ENCODE data around the gene PRKN.

PRKN gene

DNA sequence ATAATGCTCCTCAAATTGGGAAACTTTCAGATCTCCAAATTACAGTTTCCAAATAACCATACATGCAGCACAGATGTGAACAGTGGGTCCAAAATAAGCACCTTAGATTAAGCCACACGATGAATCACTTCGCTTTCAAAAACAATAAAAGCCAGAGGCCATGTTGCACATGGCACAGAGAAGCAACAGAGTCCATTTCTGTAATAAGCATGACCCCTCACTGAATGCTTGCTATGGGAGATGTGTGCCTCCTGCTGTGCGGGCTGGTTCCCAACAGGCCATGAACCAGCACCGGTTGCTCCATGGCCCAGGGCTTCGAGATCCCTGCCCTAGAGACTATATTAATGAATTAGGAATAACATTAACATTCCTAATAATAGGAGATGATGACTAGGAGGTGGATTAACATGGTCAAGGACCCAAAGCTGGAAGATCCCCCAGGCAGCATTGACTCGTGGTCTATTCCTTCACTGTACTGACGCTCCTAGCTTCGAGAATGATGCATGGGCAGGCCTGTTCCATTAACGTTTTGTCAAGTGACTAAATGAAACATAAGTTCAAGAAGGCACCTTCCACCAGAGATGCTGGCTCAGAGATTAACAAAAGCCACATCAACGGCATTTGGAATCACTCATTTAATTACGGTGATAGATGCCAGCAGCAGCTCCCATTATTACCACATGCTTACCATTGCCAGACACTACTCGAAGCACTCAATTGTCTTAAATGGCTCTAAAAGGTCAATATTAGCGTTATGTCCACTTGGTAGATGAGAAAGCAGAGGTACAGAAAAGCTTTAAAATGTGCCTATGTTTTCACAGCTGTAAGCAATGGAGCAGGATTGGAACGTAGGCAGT is 983.1 kb downstream of the PRKN start:
- TF ChIP-seq, protein P1, sequence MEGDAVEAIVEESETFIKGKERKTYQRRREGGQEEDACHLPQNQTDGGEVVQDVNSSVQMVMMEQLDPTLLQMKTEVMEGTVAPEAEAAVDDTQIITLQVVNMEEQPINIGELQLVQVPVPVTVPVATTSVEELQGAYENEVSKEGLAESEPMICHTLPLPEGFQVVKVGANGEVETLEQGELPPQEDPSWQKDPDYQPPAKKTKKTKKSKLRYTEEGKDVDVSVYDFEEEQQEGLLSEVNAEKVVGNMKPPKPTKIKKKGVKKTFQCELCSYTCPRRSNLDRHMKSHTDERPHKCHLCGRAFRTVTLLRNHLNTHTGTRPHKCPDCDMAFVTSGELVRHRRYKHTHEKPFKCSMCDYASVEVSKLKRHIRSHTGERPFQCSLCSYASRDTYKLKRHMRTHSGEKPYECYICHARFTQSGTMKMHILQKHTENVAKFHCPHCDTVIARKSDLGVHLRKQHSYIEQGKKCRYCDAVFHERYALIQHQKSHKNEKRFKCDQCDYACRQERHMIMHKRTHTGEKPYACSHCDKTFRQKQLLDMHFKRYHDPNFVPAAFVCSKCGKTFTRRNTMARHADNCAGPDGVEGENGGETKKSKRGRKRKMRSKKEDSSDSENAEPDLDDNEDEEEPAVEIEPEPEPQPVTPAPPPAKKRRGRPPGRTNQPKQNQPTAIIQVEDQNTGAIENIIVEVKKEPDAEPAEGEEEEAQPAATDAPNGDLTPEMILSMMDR (IDR thresholded peaks at IDR 0.05; ENCODE audit: low read length, missing control alignments): no peak
- H3K4me3 ChIP-seq (replicated peaks; ENCODE audit: low read depth, low read length): no peak overlapping the region
- no peak for DNase-seq (ENCODE audit: low read depth)

DNA sequence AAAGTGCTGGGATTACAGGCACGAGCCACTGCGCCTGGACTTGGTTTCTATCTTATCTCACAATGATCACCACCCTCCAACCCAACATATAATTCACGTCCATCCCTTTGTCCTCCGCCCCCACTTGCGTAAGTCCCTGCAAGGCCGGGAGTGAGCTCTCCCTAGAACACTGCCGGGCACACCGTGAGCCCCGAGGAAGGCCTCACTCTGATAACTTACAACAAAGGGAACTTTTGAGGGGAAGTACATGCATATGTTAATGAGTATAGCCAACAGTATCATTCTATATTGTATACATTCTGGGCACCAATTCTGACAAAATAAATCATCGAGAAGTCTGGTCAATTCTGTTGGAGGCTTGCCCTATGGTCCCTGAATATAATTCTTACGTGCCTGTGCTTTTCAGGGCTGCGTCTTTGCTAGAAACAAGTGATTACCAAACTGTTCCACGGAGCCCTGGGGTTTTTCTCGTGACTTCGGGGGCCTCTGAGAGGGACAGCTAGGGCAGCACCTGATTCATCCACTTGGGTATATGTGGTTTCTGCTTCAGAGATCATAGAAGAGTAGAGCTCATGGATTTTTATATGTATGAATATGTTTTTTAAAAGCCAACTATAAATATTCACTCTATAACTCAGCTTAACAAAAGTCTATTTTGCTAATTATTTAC is 983.9 kb downstream of the PRKN start:
- no peak overlapping the region for H3K4me3 ChIP-seq (replicated peaks; ENCODE audit: low read depth, low read length)
- DNase-seq (ENCODE audit: low read depth): no peak
- TF ChIP-seq, protein P1 (IDR thresholded peaks at IDR 0.05; ENCODE audit: low read length, missing control alignments): no peak

DNA sequence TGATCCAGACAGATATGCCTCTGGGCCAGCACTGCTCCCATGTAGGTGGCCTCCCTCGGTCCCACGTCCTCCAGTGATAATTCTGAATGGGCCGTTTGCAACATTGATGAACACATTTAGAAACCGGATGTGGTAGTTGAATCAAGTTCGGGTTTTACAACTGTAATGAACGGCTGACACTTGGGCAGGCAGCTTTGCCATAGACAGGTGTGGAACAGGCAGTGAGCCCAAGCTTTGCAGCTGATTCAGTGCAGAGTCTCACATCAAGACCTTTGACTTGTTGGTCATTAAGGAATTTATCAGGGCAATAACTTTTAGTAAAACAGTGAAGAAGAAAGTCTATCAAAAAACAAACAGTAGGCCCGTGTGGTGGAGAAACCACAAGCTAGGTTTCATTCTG is 987.1 kb downstream of the PRKN start:
- H3K4me3 ChIP-seq (replicated peaks; ENCODE audit: low read depth, low read length): no peak overlapping the region
- TF ChIP-seq, protein P1 (IDR thresholded peaks at IDR 0.05; ENCODE audit: low read length, missing control alignments): no peak
- no peak for DNase-seq (ENCODE audit: low read depth)

DNA sequence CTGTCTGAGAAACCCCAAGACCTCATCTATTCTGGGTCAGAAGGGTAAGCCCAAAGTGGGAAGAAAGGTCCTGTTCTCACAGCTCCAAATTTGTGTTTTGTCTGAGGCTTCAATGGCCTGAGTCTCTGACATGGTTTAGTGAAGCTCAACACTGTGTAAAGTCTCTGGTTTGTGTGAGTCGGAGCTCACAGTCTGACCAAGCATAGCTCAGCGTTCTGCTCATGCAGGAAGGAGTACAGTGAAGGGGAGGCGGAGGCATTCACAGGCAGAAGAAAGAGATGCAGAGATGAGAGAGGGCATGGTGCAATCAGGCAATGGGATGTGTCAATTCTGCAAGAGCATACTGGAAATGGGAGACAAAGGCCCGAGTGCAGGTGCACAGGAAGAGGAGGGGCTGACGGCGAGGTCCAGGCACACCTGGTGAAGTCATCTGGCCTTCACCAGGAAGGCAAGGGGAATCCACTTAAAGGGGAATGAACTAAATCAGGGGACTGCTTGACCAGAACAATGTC is 990.7 kb downstream of the PRKN start:
- H3K4me3 ChIP-seq (replicated peaks; ENCODE audit: low read depth, low read length): no peak overlapping the region
- DNase-seq (ENCODE audit: low read depth): no peak
- TF ChIP-seq, protein P1 (IDR thresholded peaks at IDR 0.05; ENCODE audit: low read length, missing control alignments): no peak

DNA sequence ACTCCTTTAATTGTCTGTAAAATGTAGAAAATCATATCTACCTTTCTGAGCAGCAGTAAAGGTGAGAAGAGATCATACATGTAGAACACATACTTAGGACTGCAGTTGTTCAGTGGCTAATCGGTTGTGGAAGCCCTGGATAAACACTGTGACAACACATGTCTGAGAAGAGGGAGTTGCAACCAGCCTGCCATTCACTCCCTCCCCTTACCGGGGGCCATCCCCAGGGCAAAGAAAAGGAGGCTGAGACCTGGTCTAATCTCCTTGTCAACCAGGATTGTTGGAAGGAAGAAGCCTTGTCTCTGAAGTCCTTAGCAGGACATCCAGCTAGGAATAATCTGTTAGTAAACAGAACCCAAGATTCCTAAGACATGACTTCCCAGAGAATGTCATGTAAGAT is 991.2 kb downstream of the PRKN start:
- H3K4me3 ChIP-seq (replicated peaks; ENCODE audit: low read depth, low read length): no peak overlapping the region
- TF ChIP-seq, protein P1 (IDR thresholded peaks at IDR 0.05; ENCODE audit: low read length, missing control alignments): no peak
- DNase-seq (ENCODE audit: low read depth): no peak

DNA sequence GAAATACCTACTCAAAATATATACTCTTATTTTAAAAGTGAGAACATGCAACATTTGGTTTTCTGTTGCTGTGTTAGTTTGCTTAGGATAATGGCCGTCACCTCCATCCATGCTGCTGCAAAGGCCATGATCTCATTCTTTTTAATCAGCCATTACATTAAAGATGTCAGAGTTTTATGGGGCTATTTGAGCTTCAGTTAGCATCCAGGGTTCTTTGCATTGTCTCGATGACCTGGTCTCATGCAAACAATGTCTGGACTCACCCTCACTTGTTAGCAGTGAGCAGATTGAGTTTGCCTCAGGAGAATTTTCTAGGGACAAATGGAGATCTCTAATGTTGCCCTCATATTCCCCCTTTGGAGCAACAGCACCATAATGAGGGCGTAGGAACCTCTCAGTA is 995.0 kb downstream of the PRKN start:
- TF ChIP-seq, protein P1 (IDR thresholded peaks at IDR 0.05; ENCODE audit: low read length, missing control alignments): no peak

More for the DNA sequence above, 995.0 kb downstream of the PRKN start:
- no peak overlapping the region for H3K4me3 ChIP-seq (replicated peaks; ENCODE audit: low read depth, low read length)
- no peak for DNase-seq (ENCODE audit: low read depth)
